A549 (cell line): Measurements from ENCODE around the gene CFAP65.

ENCODE experiments used
- BHLHE40 ChIP-seq: IDR thresholded peaks from 2 replicates; pipeline ENCODE4 v1.6.1; 2012; ENCODE audit warnings: low read depth, low read length, inconsistent platforms
- KDM1A ChIP-seq: fragments of 200-600 bp; sonication (generic); IDR thresholded peaks from 2 replicates; pipeline ENCODE4 v1.6.1; 2016; ENCODE audit warnings: low read depth, mild to moderate bottlenecking
- MAZ ChIP-seq: fragments of 150-350 bp; IDR thresholded peaks from 2 replicates; pipeline ENCODE4 v1.6.1; 2014; ENCODE audit warnings: antibody characterized with exemption, low read depth, low read length, borderline replicate concordance
- MYC ChIP-seq: IDR thresholded peaks from 2 replicates; pipeline ENCODE4 v1.6.1; 2012; ENCODE audit warnings: mild to moderate bottlenecking, inconsistent platforms, low read length, improper control_type of control experiment, borderline replicate concordance
- PHF8 ChIP-seq: fragments of 200-600 bp; sonication (generic); IDR thresholded peaks from 2 replicates; pipeline ENCODE4 v1.6.1; 2016; ENCODE audit warnings: low read depth, mild to moderate bottlenecking, antibody characterized with exemption, moderate library complexity, borderline replicate concordance
- POLR2A ChIP-seq: IDR thresholded peaks from 2 replicates; pipeline ENCODE4 v1.6.1; 2012; ENCODE audit warnings: mild to moderate bottlenecking, low read length
- RAD21 ChIP-seq, 2 experiments: fragments of >200 bp in 1 of 2; sonication (Bioruptor Twin) in 1 of 2; formaldehyde crosslinking in 1 of 2; IDR thresholded peaks in 1 of 2; conservative IDR thresholded peaks in 1 of 2; 2 replicates in 1 of 2; 3 replicates in 1 of 2; pipeline ENCODE4 v1.6.1; 2012 to 2018; ENCODE audit warnings: inconsistent platforms in 1 of 2
- SMC3 ChIP-seq: fragments of >200 bp; sonication (Bioruptor Twin); formaldehyde crosslinking; IDR thresholded peaks from 3 replicates; pipeline ENCODE4 v1.6.1; 2018; ENCODE audit warnings: inconsistent platforms
- TF ChIP-seq, protein P1 (sequence below): fragments of >200 bp; sonication (Bioruptor Twin); formaldehyde crosslinking; IDR thresholded peaks from 3 replicates; pipeline ENCODE4 v1.5.1; 2016
- TF ChIP-seq, protein P2 (sequence below): IDR thresholded peaks from 2 replicates; pipeline ENCODE4 v1.6.1; 2012

DNA sequence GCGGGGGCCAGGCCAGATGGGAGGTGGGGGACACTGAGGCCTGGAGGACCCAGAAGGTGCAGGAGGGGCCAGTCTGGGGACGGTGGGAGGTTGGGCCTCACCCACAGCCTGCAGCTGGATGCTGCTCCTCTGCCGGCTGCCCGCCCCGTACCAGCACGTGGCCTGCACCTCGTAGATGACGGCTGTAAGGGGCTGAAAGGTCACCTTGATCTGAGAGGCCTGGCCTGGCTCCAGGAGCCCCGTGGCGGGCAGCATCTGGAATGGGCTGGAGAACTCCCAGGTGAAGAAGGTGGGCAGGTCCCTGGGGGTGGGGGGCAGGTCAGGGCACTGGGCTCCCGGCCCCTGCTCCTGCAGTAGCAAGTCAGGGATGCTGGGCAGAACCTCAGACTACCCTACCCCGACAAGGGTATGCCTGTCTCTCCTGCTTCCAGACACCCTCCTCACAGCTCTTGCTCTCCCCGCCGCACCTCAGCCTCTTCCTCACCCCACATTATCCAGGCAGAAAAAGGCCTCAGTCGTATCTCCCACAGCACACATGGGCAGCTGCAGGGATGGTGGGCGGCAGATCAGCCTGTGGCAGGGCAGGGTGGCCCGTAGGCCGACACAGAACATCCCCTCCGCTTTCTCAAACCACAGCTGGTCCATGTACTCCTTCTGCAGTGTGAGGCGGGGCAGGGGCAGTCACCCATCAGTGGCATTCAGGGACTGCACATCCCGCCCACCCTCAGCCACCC, 10.1 kb downstream of the CFAP65 start:
- TF ChIP-seq BHLHE40 (no peak), MYC (no peak), SMC3 (no peak), POLR2A (no peak), PHF8 (no peak), KDM1A (no peak), RAD21 (conservative IDR thresholded peaks at IDR 0.05 in 1 of 2, IDR thresholded peaks at IDR 0.05 in 1 of 2) (no peak), MAZ (no peak)
- TF ChIP-seq, protein P1, sequence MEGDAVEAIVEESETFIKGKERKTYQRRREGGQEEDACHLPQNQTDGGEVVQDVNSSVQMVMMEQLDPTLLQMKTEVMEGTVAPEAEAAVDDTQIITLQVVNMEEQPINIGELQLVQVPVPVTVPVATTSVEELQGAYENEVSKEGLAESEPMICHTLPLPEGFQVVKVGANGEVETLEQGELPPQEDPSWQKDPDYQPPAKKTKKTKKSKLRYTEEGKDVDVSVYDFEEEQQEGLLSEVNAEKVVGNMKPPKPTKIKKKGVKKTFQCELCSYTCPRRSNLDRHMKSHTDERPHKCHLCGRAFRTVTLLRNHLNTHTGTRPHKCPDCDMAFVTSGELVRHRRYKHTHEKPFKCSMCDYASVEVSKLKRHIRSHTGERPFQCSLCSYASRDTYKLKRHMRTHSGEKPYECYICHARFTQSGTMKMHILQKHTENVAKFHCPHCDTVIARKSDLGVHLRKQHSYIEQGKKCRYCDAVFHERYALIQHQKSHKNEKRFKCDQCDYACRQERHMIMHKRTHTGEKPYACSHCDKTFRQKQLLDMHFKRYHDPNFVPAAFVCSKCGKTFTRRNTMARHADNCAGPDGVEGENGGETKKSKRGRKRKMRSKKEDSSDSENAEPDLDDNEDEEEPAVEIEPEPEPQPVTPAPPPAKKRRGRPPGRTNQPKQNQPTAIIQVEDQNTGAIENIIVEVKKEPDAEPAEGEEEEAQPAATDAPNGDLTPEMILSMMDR = no peak
- TF ChIP-seq, protein P2, sequence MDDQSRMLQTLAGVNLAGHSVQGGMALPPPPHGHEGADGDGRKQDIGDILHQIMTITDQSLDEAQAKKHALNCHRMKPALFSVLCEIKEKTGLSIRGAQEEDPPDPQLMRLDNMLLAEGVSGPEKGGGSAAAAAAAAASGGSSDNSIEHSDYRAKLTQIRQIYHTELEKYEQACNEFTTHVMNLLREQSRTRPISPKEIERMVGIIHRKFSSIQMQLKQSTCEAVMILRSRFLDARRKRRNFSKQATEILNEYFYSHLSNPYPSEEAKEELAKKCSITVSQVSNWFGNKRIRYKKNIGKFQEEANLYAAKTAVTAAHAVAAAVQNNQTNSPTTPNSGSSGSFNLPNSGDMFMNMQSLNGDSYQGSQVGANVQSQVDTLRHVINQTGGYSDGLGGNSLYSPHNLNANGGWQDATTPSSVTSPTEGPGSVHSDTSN = no peak
